ENCODE data around the gene RRP12.
"Not testable (repeated sequence)": the region's sequence is repeated elsewhere in the genome, so short reads cannot be mapped to it uniquely, and the experiment has no call there.

RRP12 gene

GRCh38 chr10:97425964-97426775, 25.0 kb upstream of the RRP12 start, which contains the start of gene PGAM1:
Gene PGAM1, plus strand, starts transcription at chr10:97426191. Its CDS starts 117 bp downstream, at chr10:97426308.
- DNase-seq (ENCODE audit: low spot score) = peak; percentile 98
- H3K9me3 Mint-ChIP-seq = no peaks in the 10 kb centered on the region
- H3K36me3 Mint-ChIP-seq (ENCODE audit: low read depth) = peaks cover 45% of the 10 kb centered on the region
- H3K4me3 Mint-ChIP-seq = peak within 1 kb of the TSS; percentile 92
- peaks cover 40% of the 10 kb centered on the region for H3K4me1 Mint-ChIP-seq (ENCODE audit: low read depth)
- H3K27me3 Mint-ChIP-seq (ENCODE audit: low read depth) = peaks cover 2% of the 10 kb centered on the region
- H3K27ac Mint-ChIP-seq = peak within 1 kb of the TSS; percentile 94

- Mint-ChIP-seq H3K27ac (peak overlapping the region; percentile 96), H3K4me1 (ENCODE audit: low read depth) (peaks cover 39% of the 10 kb centered on the region), H3K36me3 (ENCODE audit: low read depth) (peaks cover 27% of the 10 kb centered on the region), H3K4me3 (peak overlapping the region; percentile 78)
- DNase-seq (ENCODE audit: low spot score); H3K9me3 Mint-ChIP-seq; H3K27me3 Mint-ChIP-seq (ENCODE audit: low read depth): not testable (repeated sequence)
Observed at GRCh38 chr10:97423757-97424098, 22.6 kb upstream of the RRP12 start.

GRCh38 chr10:97416565-97416964, 15.4 kb upstream of the RRP12 start:
- Mint-ChIP-seq H3K27ac (peak overlapping the region; percentile 70), H3K27me3 (ENCODE audit: low read depth) (no peaks in the 10 kb centered on the region), H3K4me3 (peak overlapping the region; percentile 4), H3K4me1 (ENCODE audit: low read depth) (peaks cover 49% of the 10 kb centered on the region), H3K9me3 (no peaks in the 10 kb centered on the region), H3K36me3 (ENCODE audit: low read depth) (no peaks in the 10 kb centered on the region)
- DNase-seq (ENCODE audit: low spot score) = no peak

GRCh38 chr10:97412891-97413304, 11.8 kb upstream of the RRP12 start:
- Mint-ChIP-seq H3K27ac (peak overlapping the region; percentile 92), H3K27me3 (ENCODE audit: low read depth) (no peaks in the 10 kb centered on the region), H3K4me3 (peak overlapping the region; percentile 62), H3K36me3 (ENCODE audit: low read depth) (no peaks in the 10 kb centered on the region), H3K9me3 (no peaks in the 10 kb centered on the region), H3K4me1 (ENCODE audit: low read depth) (peaks cover 35% of the 10 kb centered on the region)
- peak; percentile 81 for DNase-seq (ENCODE audit: low spot score)

GRCh38 chr10:97411406-97411805, 10.3 kb upstream of the RRP12 start:
- H3K4me3 Mint-ChIP-seq = no peak overlapping the region
- H3K27me3 Mint-ChIP-seq (ENCODE audit: low read depth) = no peaks in the 10 kb centered on the region
- no peaks in the 10 kb centered on the region for H3K9me3 Mint-ChIP-seq
- H3K36me3 Mint-ChIP-seq (ENCODE audit: low read depth) = no peaks in the 10 kb centered on the region
- H3K27ac Mint-ChIP-seq = no peak overlapping the region
- DNase-seq (ENCODE audit: low spot score) = no peak
- H3K4me1 Mint-ChIP-seq (ENCODE audit: low read depth) = peaks cover 33% of the 10 kb centered on the region

- Mint-ChIP-seq H3K27me3 (ENCODE audit: low read depth) (no peaks in the 10 kb centered on the region), H3K4me3 (no peak overlapping the region), H3K9me3 (no peaks in the 10 kb centered on the region), H3K27ac (no peak overlapping the region), H3K4me1 (ENCODE audit: low read depth) (peaks cover 14% of the 10 kb centered on the region), H3K36me3 (ENCODE audit: low read depth) (no peaks in the 10 kb centered on the region)
- no peak for DNase-seq (ENCODE audit: low spot score)
Observed at GRCh38 chr10:97408496-97408992, 7.4 kb upstream of the RRP12 start.

- no peaks in the 10 kb centered on the region for H3K27me3 Mint-ChIP-seq (ENCODE audit: low read depth)
- H3K9me3 Mint-ChIP-seq = no peaks in the 10 kb centered on the region
- no peaks in the 10 kb centered on the region for H3K36me3 Mint-ChIP-seq (ENCODE audit: low read depth)
- peak overlapping the region; percentile 11 for H3K27ac Mint-ChIP-seq
- H3K4me3 Mint-ChIP-seq = no peak overlapping the region
- peaks cover 11% of the 10 kb centered on the region for H3K4me1 Mint-ChIP-seq (ENCODE audit: low read depth)
- DNase-seq (ENCODE audit: low spot score) = no peak
Observed at GRCh38 chr10:97407952-97408248, 6.8 kb upstream of the RRP12 start.

- peaks cover 6% of the 10 kb centered on the region for H3K4me1 Mint-ChIP-seq (ENCODE audit: low read depth)
- peak overlapping the region; percentile 56 for H3K4me3 Mint-ChIP-seq
Observed at GRCh38 chr10:97407211-97407951, 6.2 kb upstream of the RRP12 start.

GRCh38 chr10:97406483-97406882, 5.3 kb upstream of the RRP12 start:
- not testable (repeated sequence) for DNase-seq (ENCODE audit: low spot score); H3K27me3 Mint-ChIP-seq (ENCODE audit: low read depth); H3K9me3 Mint-ChIP-seq; H3K4me3 Mint-ChIP-seq; H3K36me3 Mint-ChIP-seq (ENCODE audit: low read depth); H3K4me1 Mint-ChIP-seq (ENCODE audit: low read depth); H3K27ac Mint-ChIP-seq

More at GRCh38 chr10:97407211-97407951, 6.2 kb upstream of the RRP12 start:
- Mint-ChIP-seq H3K27ac (peak overlapping the region; percentile 62), H3K27me3 (ENCODE audit: low read depth) (no peaks in the 10 kb centered on the region), H3K9me3 (no peaks in the 10 kb centered on the region), H3K36me3 (ENCODE audit: low read depth) (no peaks in the 10 kb centered on the region)
- DNase-seq (ENCODE audit: low spot score) = peak; percentile 71

- Mint-ChIP-seq H3K27me3 (ENCODE audit: low read depth) (no peaks in the 10 kb centered on the region), H3K4me3 (no peak overlapping the region), H3K9me3 (no peaks in the 10 kb centered on the region)
Observed at GRCh38 chr10:97406064-97406463, 4.9 kb upstream of the RRP12 start.

GRCh38 chr10:97404044-97404443, 2.9 kb upstream of the RRP12 start:
- DNase-seq (ENCODE audit: low spot score) = no peak
- Mint-ChIP-seq H3K4me3 (no peak overlapping the region), H3K9me3 (no peaks in the 10 kb centered on the region), H3K27me3 (ENCODE audit: low read depth) (no peaks in the 10 kb centered on the region), H3K4me1 (ENCODE audit: low read depth) (peaks cover 20% of the 10 kb centered on the region), H3K27ac (no peak overlapping the region), H3K36me3 (ENCODE audit: low read depth) (no peaks in the 10 kb centered on the region)

More at GRCh38 chr10:97406064-97406463, 4.9 kb upstream of the RRP12 start:
- Mint-ChIP-seq H3K27ac (no peak overlapping the region), H3K4me1 (ENCODE audit: low read depth) (peaks cover 11% of the 10 kb centered on the region), H3K36me3 (ENCODE audit: low read depth) (no peaks in the 10 kb centered on the region)
- no peak for DNase-seq (ENCODE audit: low spot score)

- Mint-ChIP-seq H3K27me3 (ENCODE audit: low read depth) (no peaks in the 10 kb centered on the region), H3K9me3 (no peaks in the 10 kb centered on the region), H3K36me3 (ENCODE audit: low read depth) (peaks cover 3% of the 10 kb centered on the region), H3K27ac (peak overlapping the region; percentile 96), H3K4me3 (peak overlapping the region; percentile 95), H3K4me1 (ENCODE audit: low read depth) (peaks cover 14% of the 10 kb centered on the region)
- DNase-seq (ENCODE audit: low spot score) = no peak
Observed at GRCh38 chr10:97401455-97401919, 347 bp upstream of the RRP12 start.

GRCh38 chr10:97399843-97400545, 1.1 kb downstream of the RRP12 start:
- Mint-ChIP-seq H3K4me3 (peak overlapping the region; percentile 95), H3K27me3 (ENCODE audit: low read depth) (no peaks in the 10 kb centered on the region), H3K27ac (peak overlapping the region; percentile 96), H3K36me3 (ENCODE audit: low read depth) (peaks cover 10% of the 10 kb centered on the region), H3K4me1 (ENCODE audit: low read depth) (peaks cover 14% of the 10 kb centered on the region), H3K9me3 (no peaks in the 10 kb centered on the region)
- no peak for DNase-seq (ENCODE audit: low spot score)

- no peak overlapping the region for H3K4me3 Mint-ChIP-seq
- DNase-seq (ENCODE audit: low spot score) = no peak
- H3K27me3 Mint-ChIP-seq (ENCODE audit: low read depth) = no peaks in the 10 kb centered on the region
- H3K9me3 Mint-ChIP-seq = no peaks in the 10 kb centered on the region
- peaks cover 10% of the 10 kb centered on the region for H3K4me1 Mint-ChIP-seq (ENCODE audit: low read depth)
- peak overlapping the region; percentile 50 for H3K27ac Mint-ChIP-seq
- peaks cover 16% of the 10 kb centered on the region for H3K36me3 Mint-ChIP-seq (ENCODE audit: low read depth)
Observed at GRCh38 chr10:97396056-97396455, 5.1 kb downstream of the RRP12 start.
